Caki2 (cell line): ENCODE measurements around the gene EIF4G2. TPM values are rescaled to one million over a fixed set of nuclear protein-coding genes. Genes with fewer than 3 reads are reported as not detected.

Source experiments
- DNase-seq: peaks from one replicate; pipeline ENCODE4 v3.0.0-alpha.2; 2015; ENCODE audit warnings: low read depth
- in situ Hi-C: cut with HindIII; loops from 2 replicates; pipeline ENCODE4 v1.10.0; 2016; ENCODE audit warnings: low sequenced_read_pairs, low pct_unique_long_range_greater_than_20kb, mixed read lengths
- total RNA-seq: library from RNA; depleted of rRNA; stranded (reverse); fragments of >200 nt; shearing (Covaris generic); gene quantifications from 2 replicates; pipeline ENCODE4 v1.2.3, GENCODE V29; 2014; ENCODE audit warnings: low replicate concordance; rRNA removed

The EIF4G2 gene
- total RNA-seq, 1 experiment from 2014 or later, result 414 TPM

DNA sequence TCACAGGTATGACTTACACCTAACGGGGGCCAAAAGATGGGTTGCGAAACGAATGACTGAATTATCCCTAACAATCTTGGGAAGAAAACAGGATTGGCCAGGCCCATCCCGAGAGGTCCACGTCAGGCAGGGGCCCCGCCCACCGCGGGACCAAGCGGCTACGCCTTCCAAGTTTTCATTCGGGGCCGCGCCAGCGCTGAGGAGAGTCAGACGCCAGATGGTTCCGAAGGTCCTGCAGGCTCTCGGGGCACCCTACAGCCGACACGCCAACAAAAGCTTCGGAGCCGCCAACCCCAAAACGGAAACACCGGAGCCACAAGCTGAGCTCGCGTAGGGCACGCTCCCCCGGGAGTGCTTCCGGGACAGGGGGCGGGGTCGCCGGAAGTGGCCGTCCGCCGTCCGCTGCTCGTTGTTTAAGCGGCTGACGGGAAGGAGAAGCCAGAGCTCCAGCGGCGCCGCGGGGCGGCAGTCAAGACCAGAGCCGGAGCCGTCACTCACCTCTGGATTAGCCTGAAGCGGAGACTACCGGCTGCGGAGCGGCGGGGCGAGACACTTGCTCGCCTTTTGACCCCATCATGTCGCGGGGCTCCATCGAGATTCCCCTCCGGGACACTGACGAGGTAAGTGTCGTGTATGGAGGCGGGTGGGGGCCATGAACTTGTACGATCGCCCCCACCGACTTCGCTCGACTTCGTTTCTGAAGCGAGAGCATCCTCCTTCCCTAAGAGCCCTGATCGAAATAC, 57.7 kb downstream of the EIF4G2 start, which contains the start of gene CTR9:
Gene CTR9, plus strand, starts transcription at position 409 of the 743 bp plus-strand sequence. Its CDS starts 167 bp downstream, at position 576.
- peak; percentile 93 for DNase-seq
- in situ Hi-C loops, result no loop called here

- in situ Hi-C loops, result no loop called here
- DNase-seq, result no peak
Observed at GRCh38 chr11:10749476-10749875, 59.2 kb downstream of the EIF4G2 start.

GRCh38 chr11:10747733-10748132, 61.0 kb downstream of the EIF4G2 start:
- in situ Hi-C loops, result no loop called here
- DNase-seq, result no peak

Other genes with a start within 250 kb of the EIF4G2 start
- not detected in 2 replicates for gene LYVE1, start 240.3 kb downstream of the EIF4G2 start, total RNA-seq
- 0.23 and 0.30 TPM in 2 replicates for gene IRAG1, start 115.2 kb downstream of the EIF4G2 start, total RNA-seq
- 5.0 and 6.9 TPM in 2 replicates for gene CTR9, start 57.7 kb downstream of the EIF4G2 start, total RNA-seq
- gene ZBED5, start 49.1 kb upstream of the EIF4G2 start, total RNA-seq, result 10.4 and 15.1 TPM in 2 replicates